IgD-negative memory B cell (primary cell): ENCODE measurements around the gene FOXC2. TPM values are rescaled to one million over a fixed set of nuclear protein-coding genes. Genes with fewer than 3 reads are reported as not detected.

Experiments used
- H3K27ac Mint-ChIP-seq, 3 donors: one replicate each; pipeline ENCODE4 v1.8.0; 2020 to 2022; ENCODE audit warnings: mild to moderate bottlenecking in 3 of 3, mixed read lengths in 3 of 3, moderate library complexity in 1 of 3
- H3K27me3 Mint-ChIP-seq: one replicate; pipeline ENCODE4 v1.8.0; 2021; ENCODE audit warnings: mixed read lengths
- H3K36me3 Mint-ChIP-seq: one replicate; pipeline ENCODE4 v1.8.0; 2020; ENCODE audit warnings: mild to moderate bottlenecking, mixed read lengths
- H3K4me1 Mint-ChIP-seq, 3 donors: one replicate each; pipeline ENCODE4 v1.8.0; 2020 to 2022; ENCODE audit warnings: mixed read lengths in 3 of 3, mild to moderate bottlenecking in 1 of 3
- H3K4me3 Mint-ChIP-seq, 4 donors: one replicate each; pipeline ENCODE4 v1.8.0; 2020 to 2022; ENCODE audit warnings: mild to moderate bottlenecking in 4 of 4, mixed read lengths in 4 of 4, moderate library complexity in 3 of 4
- H3K9me3 Mint-ChIP-seq, 3 donors: one replicate each; pipeline ENCODE4 v1.8.0; 2020 to 2021; ENCODE audit warnings: mixed read lengths in 3 of 3, mild to moderate bottlenecking in 1 of 3
- polyA plus RNA-seq: library from polyadenylated mRNA; unstranded; fragments of 300-500 nt; fragmentation: Illumina TruSeq; gene quantifications from one replicate; pipeline ENCODE4 v1.2.3, GENCODE V29; 2021

The FOXC2 gene
- polyA plus RNA-seq, 1 donor from 2014 or later, result not detected

DNA sequence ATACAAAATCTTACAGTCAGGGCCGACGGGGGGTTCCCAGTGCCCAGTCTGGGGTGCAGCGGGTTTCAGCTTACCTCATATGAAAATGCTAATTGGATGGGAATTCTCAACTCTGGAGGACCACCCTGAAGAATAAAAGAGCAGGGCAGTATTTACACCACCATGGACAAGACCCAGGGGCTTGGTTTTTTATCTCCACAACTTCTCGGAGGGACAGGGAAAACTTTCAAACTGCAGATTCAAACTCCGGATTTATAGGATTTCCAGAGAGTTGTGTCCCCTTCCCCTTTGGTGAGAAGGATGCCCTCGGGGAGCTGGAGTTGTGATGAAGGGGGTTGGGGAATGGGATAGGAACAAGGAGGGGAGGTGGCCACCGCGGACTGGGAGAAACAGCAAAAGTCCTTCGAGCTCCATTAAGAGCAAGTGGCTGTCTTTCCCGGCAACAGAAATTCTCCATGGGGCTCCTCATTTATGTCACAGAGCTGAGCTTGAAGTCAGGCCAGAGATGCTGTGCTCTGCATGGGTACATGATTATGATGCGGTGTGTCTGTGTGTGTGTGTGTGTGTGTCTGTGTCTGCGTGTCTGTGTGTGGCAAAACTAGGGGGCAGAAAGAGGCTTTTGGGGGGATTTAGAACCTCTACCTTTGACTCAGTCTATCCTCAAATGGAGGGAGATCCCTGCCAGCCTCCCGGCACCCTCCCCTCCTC is 27.4 kb downstream of the FOXC2 start:
- no peak overlapping the region for H3K27ac Mint-ChIP-seq
- peaks cover 0 to 2% (median 0%) of the 10 kb centered on the region in 3 donors for H3K4me1 Mint-ChIP-seq
- H3K36me3 Mint-ChIP-seq, result no peaks in the 10 kb centered on the region
- peaks cover 20% of the 10 kb centered on the region for H3K27me3 Mint-ChIP-seq
- H3K9me3 Mint-ChIP-seq, result peaks cover 0 to 3% (median 3%) of the 10 kb centered on the region in 3 donors
- no peak overlapping the region for H3K4me3 Mint-ChIP-seq

DNA sequence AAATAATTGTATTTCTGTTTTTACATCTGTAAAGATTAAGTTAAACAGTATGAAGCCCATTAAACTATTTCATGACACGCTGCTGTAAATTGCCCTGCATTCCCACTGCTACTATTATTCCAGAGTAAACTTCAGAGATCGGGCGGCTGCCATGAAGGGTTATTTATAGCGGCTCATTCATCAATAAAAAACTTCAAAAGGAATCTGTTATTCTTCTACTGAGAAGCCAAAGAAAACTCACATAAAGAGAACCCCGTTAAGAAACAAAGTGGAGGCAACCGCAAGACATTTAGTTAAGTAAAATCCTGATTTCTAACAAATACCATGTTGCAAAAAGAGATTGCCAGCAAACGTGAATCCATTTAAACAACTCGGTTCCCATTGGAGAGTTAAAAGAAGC is 28.1 kb downstream of the FOXC2 start:
- Mint-ChIP-seq H3K9me3 (peaks cover 0 to 3% (median 3%) of the 10 kb centered on the region in 3 donors), H3K4me3 (no peak overlapping the region), H3K36me3 (peaks cover 2% of the 10 kb centered on the region), H3K27ac (no peak overlapping the region), H3K4me1 (peaks cover 0 to 2% (median 0%) of the 10 kb centered on the region in 3 donors), H3K27me3 (peaks cover 20% of the 10 kb centered on the region)

- H3K4me3 Mint-ChIP-seq, result no peak overlapping the region
- H3K9me3 Mint-ChIP-seq, result peaks cover 0 to 3% (median 3%) of the 10 kb centered on the region in 3 donors
- H3K27me3 Mint-ChIP-seq, result peaks cover 25% of the 10 kb centered on the region
- H3K27ac Mint-ChIP-seq, result no peak overlapping the region
- H3K36me3 Mint-ChIP-seq, result peaks cover 2% of the 10 kb centered on the region
- H3K4me1 Mint-ChIP-seq, result peaks cover 0 to 2% (median 0%) of the 10 kb centered on the region in 3 donors
Measured at GRCh38 chr16:86595983-86596605, 29.5 kb downstream of the FOXC2 start.

- no peak overlapping the region for H3K4me3 Mint-ChIP-seq
- peaks cover 25% of the 10 kb centered on the region for H3K27me3 Mint-ChIP-seq
- H3K27ac Mint-ChIP-seq, result no peak overlapping the region
- H3K9me3 Mint-ChIP-seq, result no peaks in the 10 kb centered on the region
- peaks cover 2% of the 10 kb centered on the region for H3K36me3 Mint-ChIP-seq
- peaks cover 0 to 2% (median 0%) of the 10 kb centered on the region in 3 donors for H3K4me1 Mint-ChIP-seq
Measured at GRCh38 chr16:86597126-86597879, 30.7 kb downstream of the FOXC2 start.

GRCh38 chr16:86597880-86598606 is 31.4 kb downstream of the FOXC2 start:
- no peaks in the 10 kb centered on the region for H3K9me3 Mint-ChIP-seq
- peaks cover 24% of the 10 kb centered on the region for H3K27me3 Mint-ChIP-seq
- peaks cover 0 to 2% (median 0%) of the 10 kb centered on the region in 3 donors for H3K4me1 Mint-ChIP-seq
- H3K36me3 Mint-ChIP-seq, result peaks cover 2% of the 10 kb centered on the region
- H3K27ac Mint-ChIP-seq, result no peak overlapping the region
- no peak overlapping the region for H3K4me3 Mint-ChIP-seq

GRCh38 chr16:86598607-86599565 is 32.3 kb downstream of the FOXC2 start:
- no peak overlapping the region for H3K27ac Mint-ChIP-seq

DNA sequence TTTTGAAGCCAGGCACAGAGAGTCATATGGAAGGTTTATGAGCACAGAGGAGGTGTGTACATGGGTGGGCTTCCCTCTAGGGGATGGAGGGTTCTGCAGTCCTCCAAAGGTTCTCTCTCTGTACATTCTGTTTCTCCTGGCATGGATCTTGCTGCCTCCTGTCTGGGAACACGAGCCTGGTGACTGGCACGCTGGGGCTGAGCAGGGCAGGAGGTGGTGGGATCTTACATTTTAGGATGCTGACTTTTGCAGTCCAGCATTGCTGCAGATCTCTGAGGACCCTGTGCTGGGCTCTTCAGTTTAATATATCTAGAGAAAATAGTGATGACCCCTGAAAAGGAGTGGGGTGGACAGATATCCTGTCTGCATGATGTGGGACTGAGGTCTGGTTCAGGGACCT is 34.7 kb downstream of the FOXC2 start:
- peaks cover 7 to 11% (median 10%) of the 10 kb centered on the region in 3 donors for H3K4me1 Mint-ChIP-seq
- H3K27me3 Mint-ChIP-seq, result peaks cover 13% of the 10 kb centered on the region
- H3K27ac Mint-ChIP-seq, result no peak overlapping the region
- H3K36me3 Mint-ChIP-seq, result peaks cover 2% of the 10 kb centered on the region
- no peak overlapping the region for H3K4me3 Mint-ChIP-seq
- H3K9me3 Mint-ChIP-seq, result no peaks in the 10 kb centered on the region

More at GRCh38 chr16:86598607-86599565, 32.3 kb downstream of the FOXC2 start:
- no peak overlapping the region for H3K4me3 Mint-ChIP-seq
- H3K27me3 Mint-ChIP-seq, result peaks cover 16% of the 10 kb centered on the region
- H3K4me1 Mint-ChIP-seq, result peaks cover 0 to 2% (median 0%) of the 10 kb centered on the region in 3 donors
- no peaks in the 10 kb centered on the region for H3K9me3 Mint-ChIP-seq
- H3K36me3 Mint-ChIP-seq, result peaks cover 2% of the 10 kb centered on the region

DNA sequence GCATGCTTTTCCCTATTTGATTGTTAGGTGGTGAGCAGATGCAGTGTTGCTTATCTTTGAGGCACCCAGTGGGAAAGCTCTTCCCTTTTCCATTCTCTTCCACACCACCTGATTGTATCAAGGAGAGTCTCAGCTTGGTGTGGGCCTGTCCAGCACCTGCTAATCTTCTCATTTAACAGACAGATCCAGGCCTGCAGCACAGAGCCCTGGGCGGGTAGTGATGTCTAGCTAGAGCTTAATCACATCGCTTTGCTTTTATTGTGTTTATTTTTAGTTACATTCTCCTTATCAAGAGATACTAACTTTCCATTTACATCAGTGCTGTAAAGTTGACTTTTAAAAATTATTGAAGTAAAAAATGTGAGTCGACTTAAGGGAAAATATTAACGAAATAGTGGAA is 35.9 kb downstream of the FOXC2 start:
- no peak overlapping the region for H3K27ac Mint-ChIP-seq
- H3K27me3 Mint-ChIP-seq, result peaks cover 13% of the 10 kb centered on the region
- peaks cover 0 to 4% (median 2%) of the 10 kb centered on the region in 3 donors for H3K9me3 Mint-ChIP-seq
- H3K4me1 Mint-ChIP-seq, result peaks cover 7 to 11% (median 10%) of the 10 kb centered on the region in 3 donors
- H3K36me3 Mint-ChIP-seq, result peaks cover 3% of the 10 kb centered on the region
- no peak overlapping the region for H3K4me3 Mint-ChIP-seq

DNA sequence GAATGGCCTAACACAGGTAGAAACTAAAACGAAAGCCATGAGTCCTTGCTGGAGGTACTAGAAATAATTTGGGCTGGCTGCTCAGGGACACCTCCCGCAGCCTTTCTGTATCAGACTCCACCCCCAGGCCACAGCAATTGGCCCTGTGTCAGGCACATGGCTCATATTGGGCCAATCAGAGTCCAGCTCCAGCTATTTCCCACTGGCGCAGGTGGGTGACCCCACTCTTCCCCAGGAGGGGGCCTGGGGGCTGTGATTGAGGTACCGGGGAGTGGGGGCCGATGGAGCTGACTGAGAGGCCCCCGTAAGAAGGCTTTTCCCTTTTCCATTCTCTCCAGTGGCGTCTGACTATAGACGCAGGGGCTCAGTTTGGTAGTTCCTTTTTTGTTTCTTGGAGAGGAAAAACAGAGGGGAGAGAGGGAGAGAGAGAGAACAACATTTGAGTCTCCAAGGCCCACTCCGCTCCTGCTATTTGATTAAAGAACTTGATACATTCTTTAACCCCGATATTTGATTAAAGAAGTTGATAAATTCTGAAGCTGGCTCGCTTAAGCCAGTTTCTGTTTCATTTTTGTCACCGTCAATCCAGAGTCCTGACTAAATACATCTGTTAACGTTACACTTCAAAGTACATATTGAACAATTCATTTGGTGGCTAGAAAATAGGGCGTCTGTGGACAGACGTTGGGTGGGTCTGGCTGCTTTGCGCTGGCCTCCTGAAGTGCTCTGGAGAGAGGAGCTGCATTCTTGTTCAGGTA is 38.0 kb downstream of the FOXC2 start:
- Mint-ChIP-seq H3K27me3 (peaks cover 10% of the 10 kb centered on the region), H3K4me3 (peak overlapping the region; percentile 87 to 93 (median 92)), H3K4me1 (peaks cover 7 to 11% (median 8%) of the 10 kb centered on the region in 3 donors), H3K27ac (peak overlapping the region in 2 of 3 donors; percentile 24 to 73), H3K9me3 (peaks cover 0 to 4% (median 2%) of the 10 kb centered on the region in 3 donors), H3K36me3 (peaks cover 1% of the 10 kb centered on the region)

GRCh38 chr16:86605950-86606349 is 39.3 kb downstream of the FOXC2 start:
- Mint-ChIP-seq H3K27me3 (peaks cover 6% of the 10 kb centered on the region), H3K9me3 (peaks cover 0 to 4% (median 2%) of the 10 kb centered on the region in 3 donors), H3K4me1 (peaks cover 7 to 11% (median 8%) of the 10 kb centered on the region in 3 donors), H3K36me3 (peaks cover 1% of the 10 kb centered on the region), H3K27ac (no peak overlapping the region), H3K4me3 (peak overlapping the region; percentile 7 to 84 (median 40))

GRCh38 chr16:86608301-86608747 is 41.7 kb downstream of the FOXC2 start:
- Mint-ChIP-seq H3K27me3 (peaks cover 3% of the 10 kb centered on the region), H3K36me3 (peaks cover 1% of the 10 kb centered on the region), H3K9me3 (peaks cover 0 to 4% (median 2%) of the 10 kb centered on the region in 3 donors), H3K4me1 (peaks cover 8 to 11% (median 9%) of the 10 kb centered on the region in 3 donors), H3K4me3 (no peak overlapping the region), H3K27ac (no peak overlapping the region)

- Mint-ChIP-seq H3K9me3 (peaks cover 0 to 4% (median 2%) of the 10 kb centered on the region in 3 donors), H3K27ac (no peak overlapping the region), H3K36me3 (peaks cover 1% of the 10 kb centered on the region), H3K27me3 (peaks cover 3% of the 10 kb centered on the region), H3K4me1 (peaks cover 7 to 11% (median 9%) of the 10 kb centered on the region in 3 donors), H3K4me3 (no peak overlapping the region)
Measured at GRCh38 chr16:86609115-86609514, 42.5 kb downstream of the FOXC2 start.

DNA sequence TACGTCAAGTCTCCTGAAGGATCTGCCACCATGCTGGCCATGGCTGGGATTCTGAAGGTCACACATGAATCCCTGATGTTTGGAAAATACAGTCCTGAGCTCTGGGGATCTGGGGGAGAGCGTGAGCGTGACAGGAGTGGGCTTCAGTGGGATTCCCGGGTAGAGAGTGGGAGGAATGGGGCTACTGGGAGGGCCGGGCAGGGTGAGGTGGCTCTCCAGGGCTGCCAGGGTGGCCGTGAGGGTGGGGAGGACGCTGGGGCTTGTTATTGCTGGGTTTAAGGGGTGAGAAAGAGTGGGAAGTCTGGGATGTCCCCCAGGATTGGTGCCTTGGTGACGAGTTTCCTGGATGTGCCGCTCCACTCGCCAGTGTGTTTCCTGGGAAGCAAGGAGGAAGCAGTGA is 43.0 kb downstream of the FOXC2 start:
- Mint-ChIP-seq H3K4me3 (no peak overlapping the region), H3K9me3 (peaks cover 0 to 4% (median 2%) of the 10 kb centered on the region in 3 donors), H3K27ac (peak overlapping the region in 1 of 3 donors; percentile 54), H3K4me1 (peaks cover 5 to 9% (median 6%) of the 10 kb centered on the region in 3 donors), H3K36me3 (peaks cover 1% of the 10 kb centered on the region), H3K27me3 (peaks cover 3% of the 10 kb centered on the region)
